Measurements from ENCODE around the gene SPI1. TPM values are rescaled to one million over a fixed set of nuclear protein-coding genes. Genes with fewer than 3 reads are reported as not detected.

SPI1 gene
- polyA plus RNA-seq, 1 donor (not counting 4 experiments of a cell fraction or from before 2014, with no cell fraction given): not detected

- dilution Hi-C loops (cut with MboI; ENCODE audit: extremely low pct_ligation_motif_present, low sequenced_read_pairs): no loop called here
- Histone ChIP-seq H3K4me1 (ENCODE audit: control insufficient read depth, extremely low read depth, insufficient read depth, low read length) (peaks cover 6% of the 10 kb centered on the region), H4K20me1 (ENCODE audit: control insufficient read depth, extremely low read depth, insufficient read depth, low read length) (no peaks in the 10 kb centered on the region), H3K9me3 (ENCODE audit: control insufficient read depth, low read depth, low read length) (no peaks in the 10 kb centered on the region), H3K79me2 (ENCODE audit: control insufficient read depth, insufficient read depth, low read length) (no peaks in the 10 kb centered on the region), H2AFZ (ENCODE audit: control insufficient read depth, low read length) (no peak overlapping the region), H3K27me3 (ENCODE audit: control insufficient read depth, extremely low read depth, insufficient read depth, low read length) (no peaks in the 10 kb centered on the region), H3K4me3 (ENCODE audit: control insufficient read depth in 2 of 3, extremely low read depth in 1 of 3, insufficient read depth in 2 of 3, low read depth in 1 of 3, low read length in 3 of 3) (no peak overlapping the region), H3K36me3 (ENCODE audit: control insufficient read depth in 2 of 2, extremely low read depth in 1 of 2, insufficient read depth in 2 of 2, low read length in 2 of 2) (no peaks in the 10 kb centered on the region), H3K4me2 (ENCODE audit: control insufficient read depth, extremely low read depth, insufficient read depth, low read depth, low read length) (no peak overlapping the region), H3K9ac (ENCODE audit: control insufficient read depth, extremely low read depth, insufficient read depth, low read length) (no peak overlapping the region), H3K27ac (ENCODE audit: control insufficient read depth, insufficient read depth, low read length) (no peak overlapping the region), H3K9me1 (ENCODE audit: control insufficient read depth, extremely low read depth, insufficient read depth, low read length) (no peaks in the 10 kb centered on the region)
- FAIRE-seq (no peak), DNase-seq (ENCODE audit: low read depth, low spot score) (no peak)
- TF ChIP-seq EZH2 (IDR thresholded peaks at IDR 0.05; ENCODE audit: low read length) (no peak), CTCF (optimal IDR thresholded peaks at IDR 0.05 in 1 of 3, IDR thresholded peaks at IDR 0.05 in 1 of 3, conservative IDR thresholded peaks at IDR 0.05 in 1 of 3; ENCODE audit: extremely low read depth in 1 of 3, insufficient read depth in 2 of 3, low read length in 3 of 3) (no peak)
Observed at GRCh38 chr11:47372422-47372821, 5.9 kb downstream of the SPI1 start.

- no peak for TF ChIP-seq EZH2 (IDR thresholded peaks at IDR 0.05; ENCODE audit: low read length)
- no peak for TF ChIP-seq CTCF (optimal IDR thresholded peaks at IDR 0.05 in 1 of 3, IDR thresholded peaks at IDR 0.05 in 1 of 3, conservative IDR thresholded peaks at IDR 0.05 in 1 of 3; ENCODE audit: extremely low read depth in 1 of 3, insufficient read depth in 2 of 3, low read length in 3 of 3)
- H2AFZ ChIP-seq (ENCODE audit: control insufficient read depth, low read length): no peak overlapping the region
- H3K4me2 ChIP-seq (ENCODE audit: control insufficient read depth, extremely low read depth, insufficient read depth, low read depth, low read length): no peak overlapping the region
- DNase-seq (ENCODE audit: low read depth, low spot score): no peak
- FAIRE-seq: no peak
- H3K79me2 ChIP-seq (ENCODE audit: control insufficient read depth, insufficient read depth, low read length): no peaks in the 10 kb centered on the region
- no peaks in the 10 kb centered on the region for H3K9me3 ChIP-seq (ENCODE audit: control insufficient read depth, low read depth, low read length)
- no peaks in the 10 kb centered on the region for H4K20me1 ChIP-seq (ENCODE audit: control insufficient read depth, extremely low read depth, insufficient read depth, low read length)
- H3K9me1 ChIP-seq (ENCODE audit: control insufficient read depth, extremely low read depth, insufficient read depth, low read length): no peaks in the 10 kb centered on the region
- no peaks in the 10 kb centered on the region for H3K27me3 ChIP-seq (ENCODE audit: control insufficient read depth, extremely low read depth, insufficient read depth, low read length)
- H3K9ac ChIP-seq (ENCODE audit: control insufficient read depth, extremely low read depth, insufficient read depth, low read length): no peak overlapping the region
- dilution Hi-C loops (cut with MboI; ENCODE audit: extremely low pct_ligation_motif_present, low sequenced_read_pairs): no loop called here
- H3K36me3 ChIP-seq (ENCODE audit: control insufficient read depth in 2 of 2, extremely low read depth in 1 of 2, insufficient read depth in 2 of 2, low read length in 2 of 2): no peaks in the 10 kb centered on the region
- H3K4me1 ChIP-seq (ENCODE audit: control insufficient read depth, extremely low read depth, insufficient read depth, low read length): peaks cover 5% of the 10 kb centered on the region
- no peak overlapping the region for H3K27ac ChIP-seq (ENCODE audit: control insufficient read depth, insufficient read depth, low read length)
- H3K4me3 ChIP-seq (ENCODE audit: control insufficient read depth in 2 of 3, extremely low read depth in 1 of 3, insufficient read depth in 2 of 3, low read depth in 1 of 3, low read length in 3 of 3): no peak overlapping the region
Observed at GRCh38 chr11:47369676-47370075, 8.7 kb downstream of the SPI1 start.

All from keratinocyte (primary cell).